ENCODE measurements around the gene CCDC150. TPM values are rescaled to one million over a fixed set of nuclear protein-coding genes. Genes with fewer than 3 reads are reported as not detected.

CCDC150 gene
- total RNA-seq, 4 donors from 2014 or later, result 0.94 to 3.2 (median 1.5) TPM

GRCh38 chr2:196592911-196593881 is 46.3 kb upstream of the CCDC150 start, which contains the start of gene HECW2:
Gene HECW2, minus strand, starts transcription at chr2:196593554.
- Histone ChIP-seq H3K36me3 (no peaks in the 10 kb centered on the region), H3K4me3 (replicated peaks in 1 of 3) (peak within 1 kb of the TSS; percentile 34 to 52 (median 40)), H3K9me3 (no peaks in the 10 kb centered on the region), H3K4me1 (peaks cover 0 to 3% of the 10 kb centered on the region in 2 donors), H3K27ac (peak within 1 kb of the TSS in 2 of 3 donors; percentile 67 to 73), H3K27me3 (no peaks in the 10 kb centered on the region)
- intact Hi-C loops (cut with DNase I), result no loop called here
- 4 to 6% methylated on average over 19 to 37 of the region's 125 CpGs for WGBS, 2 donors
- DNase-seq, result peak; percentile 19 to 40
- no peak for TF ChIP-seq CTCF (IDR thresholded peaks at IDR 0.05)
- no peak for TF ChIP-seq POLR2A (IDR thresholded peaks at IDR 0.05)

GRCh38 chr2:196594158-196594557 is 45.4 kb upstream of the CCDC150 start:
- H3K4me3 ChIP-seq (replicated peaks in 1 of 3), result no peak overlapping the region
- no peak overlapping the region for H3K27ac ChIP-seq
- no peaks in the 10 kb centered on the region for H3K27me3 ChIP-seq

GRCh38 chr2:196597531-196597930 is 42.0 kb upstream of the CCDC150 start:
- Histone ChIP-seq H3K36me3 (no peaks in the 10 kb centered on the region), H3K9me3 (no peaks in the 10 kb centered on the region), H3K4me1 (no peaks in the 10 kb centered on the region), H3K27ac (no peak overlapping the region), H3K4me3 (replicated peaks in 1 of 3) (no peak overlapping the region), H3K27me3 (no peaks in the 10 kb centered on the region)
- DNase-seq, result no peak
- intact Hi-C loops (cut with DNase I), result no loop called here
- TF ChIP-seq CTCF (IDR thresholded peaks at IDR 0.05) (no peak), POLR2A (IDR thresholded peaks at IDR 0.05) (no peak)
- 93 to 99% methylated on average over 6 of the region's 6 CpGs for WGBS, 2 donors

More at GRCh38 chr2:196594158-196594557, 45.4 kb upstream of the CCDC150 start:
- no peak for DNase-seq
- Histone ChIP-seq H3K36me3 (no peaks in the 10 kb centered on the region), H3K9me3 (no peaks in the 10 kb centered on the region), H3K4me1 (peaks cover 0 to 3% of the 10 kb centered on the region in 2 donors)
- WGBS, 2 donors, result 93 to 99% methylated on average over 6 of the region's 6 CpGs
- TF ChIP-seq CTCF (IDR thresholded peaks at IDR 0.05) (no peak), POLR2A (IDR thresholded peaks at IDR 0.05) (no peak)
- intact Hi-C loops (cut with DNase I), result no loop called here

DNA sequence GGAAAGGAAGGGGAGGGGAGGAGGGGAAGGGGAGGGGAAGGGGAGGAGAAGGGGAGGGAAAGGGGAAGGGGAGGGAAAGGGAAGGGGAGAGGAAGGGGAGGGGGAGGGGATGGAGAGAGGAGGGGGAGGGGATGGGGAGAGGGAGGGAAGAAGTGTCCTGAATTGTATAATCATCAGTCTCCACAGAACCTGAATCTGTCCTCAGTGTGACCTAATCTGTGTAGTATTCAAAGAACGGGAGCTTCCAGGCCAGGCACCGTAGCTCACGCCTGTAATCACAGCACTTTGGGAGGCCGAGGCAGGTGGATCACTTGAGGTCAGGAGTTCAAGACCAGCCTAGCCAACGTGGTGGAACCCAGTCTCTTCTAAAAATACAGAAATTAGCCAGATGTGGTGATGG is 41.1 kb upstream of the CCDC150 start:
- no peak overlapping the region for H3K4me3 ChIP-seq (replicated peaks in 1 of 3)
- DNase-seq, result no peak
- H3K27me3 ChIP-seq, result no peaks in the 10 kb centered on the region
- no peaks in the 10 kb centered on the region for H3K36me3 ChIP-seq
- no peaks in the 10 kb centered on the region for H3K4me1 ChIP-seq
- no peak overlapping the region for H3K27ac ChIP-seq
- TF ChIP-seq POLR2A (IDR thresholded peaks at IDR 0.05) (no peak), CTCF (IDR thresholded peaks at IDR 0.05) (no peak)
- intact Hi-C loops (cut with DNase I), result no loop called here
- no peaks in the 10 kb centered on the region for H3K9me3 ChIP-seq
- WGBS, 2 donors, result 77 to 84% methylated on average over 5 of the region's 5 CpGs

GRCh38 chr2:196598846-196599245 is 40.7 kb upstream of the CCDC150 start:
- Histone ChIP-seq H3K4me3 (replicated peaks in 1 of 3) (no peak overlapping the region), H3K4me1 (no peaks in the 10 kb centered on the region), H3K36me3 (no peaks in the 10 kb centered on the region), H3K27ac (no peak overlapping the region), H3K9me3 (no peaks in the 10 kb centered on the region), H3K27me3 (no peaks in the 10 kb centered on the region)
- no peak for DNase-seq
- intact Hi-C loops (cut with DNase I), result no loop called here
- TF ChIP-seq POLR2A (IDR thresholded peaks at IDR 0.05) (no peak), CTCF (IDR thresholded peaks at IDR 0.05) (no peak)

Data from thyroid gland (tissue), 4 donors.